NB4 (cell line): ENCODE data around the gene UBE2V1.
A peak's percentile ranks its signal among the peaks of the same experiment; 100 is the strongest.
"Not testable (repeated sequence)": the region's sequence is repeated elsewhere in the genome, so short reads cannot be mapped to it uniquely, and the experiment has no call there.

ENCODE experiments used
- DNase-seq: peaks from one replicate; pipeline ENCODE4 v3.0.0; 2010; ENCODE audit warnings: low read depth
- H3K4me3 ChIP-seq: one replicate; pipeline ENCODE4 v1.5.1; 2011; ENCODE audit warnings: mild to moderate bottlenecking, low read depth, low read length, moderate library complexity
- MAX ChIP-seq: IDR thresholded peaks from 2 replicates; pipeline ENCODE4 v1.6.1; 2011; ENCODE audit warnings: low read depth, low read length
- MYC ChIP-seq: IDR thresholded peaks from 2 replicates; pipeline ENCODE4 v1.6.1; 2011; ENCODE audit warnings: low read depth, low read length
- POLR2A ChIP-seq: IDR thresholded peaks from 2 replicates; pipeline ENCODE4 v1.6.1; 2011; ENCODE audit warnings: mild to moderate bottlenecking; ENCODE audit not compliant: insufficient read length; ENCODE audit errors: extremely low read depth
- TF ChIP-seq, protein P1 (sequence below): IDR thresholded peaks from one replicate; pipeline ENCODE4 v1.5.1; 2012; ENCODE audit warnings: low read depth, low read length

Gene UBE2V1

GRCh38 chr20:50107086-50107660, 5.8 kb downstream of the UBE2V1 start:
- TF ChIP-seq POLR2A (no peak), MAX (no peak), MYC (no peak)
- TF ChIP-seq, protein P1, sequence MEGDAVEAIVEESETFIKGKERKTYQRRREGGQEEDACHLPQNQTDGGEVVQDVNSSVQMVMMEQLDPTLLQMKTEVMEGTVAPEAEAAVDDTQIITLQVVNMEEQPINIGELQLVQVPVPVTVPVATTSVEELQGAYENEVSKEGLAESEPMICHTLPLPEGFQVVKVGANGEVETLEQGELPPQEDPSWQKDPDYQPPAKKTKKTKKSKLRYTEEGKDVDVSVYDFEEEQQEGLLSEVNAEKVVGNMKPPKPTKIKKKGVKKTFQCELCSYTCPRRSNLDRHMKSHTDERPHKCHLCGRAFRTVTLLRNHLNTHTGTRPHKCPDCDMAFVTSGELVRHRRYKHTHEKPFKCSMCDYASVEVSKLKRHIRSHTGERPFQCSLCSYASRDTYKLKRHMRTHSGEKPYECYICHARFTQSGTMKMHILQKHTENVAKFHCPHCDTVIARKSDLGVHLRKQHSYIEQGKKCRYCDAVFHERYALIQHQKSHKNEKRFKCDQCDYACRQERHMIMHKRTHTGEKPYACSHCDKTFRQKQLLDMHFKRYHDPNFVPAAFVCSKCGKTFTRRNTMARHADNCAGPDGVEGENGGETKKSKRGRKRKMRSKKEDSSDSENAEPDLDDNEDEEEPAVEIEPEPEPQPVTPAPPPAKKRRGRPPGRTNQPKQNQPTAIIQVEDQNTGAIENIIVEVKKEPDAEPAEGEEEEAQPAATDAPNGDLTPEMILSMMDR: no peak
- H3K4me3 ChIP-seq: no peak overlapping the region
- DNase-seq: no peak

- DNase-seq: not testable (repeated sequence)
Measured at GRCh38 chr20:50106669-50107068, 6.3 kb downstream of the UBE2V1 start.

DNA sequence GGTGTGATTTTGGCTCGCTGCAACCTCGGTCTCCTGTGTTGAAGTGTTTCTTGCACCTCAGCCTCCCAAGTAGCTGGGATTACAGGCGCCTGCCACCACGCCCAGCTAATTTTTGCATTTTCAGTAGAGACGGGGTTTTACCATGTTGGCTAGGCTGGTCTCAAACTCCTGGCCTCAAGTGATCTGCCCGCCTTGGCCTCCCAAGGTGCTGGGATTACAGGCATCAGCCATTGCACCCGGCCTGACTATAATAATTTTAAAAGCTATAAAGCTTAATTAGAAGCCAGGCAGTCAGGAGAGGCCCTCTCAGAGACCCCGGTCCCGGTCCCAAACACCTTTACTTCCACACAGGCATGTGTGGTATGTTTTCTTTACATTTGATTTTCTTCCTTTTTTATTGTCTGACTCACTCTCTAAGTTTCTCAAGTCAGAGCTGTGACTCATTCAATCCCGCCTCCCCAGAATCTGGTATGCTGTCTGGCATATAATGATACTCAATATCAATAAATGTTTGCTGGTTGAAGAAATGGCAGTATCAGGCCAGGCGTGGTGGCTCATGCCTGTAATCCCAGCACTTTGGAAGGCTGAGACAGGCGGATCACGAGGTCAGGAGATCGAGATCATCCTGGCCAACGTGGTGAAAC, 9.4 kb downstream of the UBE2V1 start:
- DNase-seq: peak; percentile 75
- H3K4me3 ChIP-seq: not testable (repeated sequence)

More at GRCh38 chr20:50106669-50107068, 6.3 kb downstream of the UBE2V1 start:
- not testable (repeated sequence) for H3K4me3 ChIP-seq

- not testable (repeated sequence) for DNase-seq, H3K4me3 ChIP-seq
Measured at GRCh38 chr20:50102551-50102950, 10.4 kb downstream of the UBE2V1 start.

GRCh38 chr20:50101887-50102286, 11.1 kb downstream of the UBE2V1 start:
- no peak overlapping the region for H3K4me3 ChIP-seq
- DNase-seq: no peak
- TF ChIP-seq MYC (no peak), MAX (no peak), POLR2A (no peak)
- TF ChIP-seq, protein P1: no peak

DNA sequence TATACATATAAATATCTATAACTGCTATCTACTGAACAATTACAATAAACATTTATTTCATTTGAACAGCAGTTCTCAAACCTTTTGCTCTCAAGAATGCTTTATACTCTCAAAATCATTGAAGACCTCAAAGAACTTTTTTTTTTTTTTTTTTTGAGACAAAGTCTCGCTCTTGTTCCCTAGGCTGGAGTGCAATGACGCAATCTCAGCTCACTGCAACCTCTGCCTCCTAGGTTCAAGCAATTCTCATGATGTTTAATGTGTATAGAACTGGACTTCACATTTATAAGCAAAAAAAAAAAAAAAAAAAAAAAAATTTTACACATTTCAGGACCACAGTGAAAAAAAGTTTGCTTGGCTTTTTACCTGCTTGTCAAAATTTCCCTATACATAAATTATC, 11.7 kb downstream of the UBE2V1 start:
- TF ChIP-seq POLR2A: no peak
- no peak for TF ChIP-seq MYC
- no peak for TF ChIP-seq MAX
- TF ChIP-seq, protein P1: no peak
- peak; percentile 44 for DNase-seq
- H3K4me3 ChIP-seq: no peak overlapping the region

DNA sequence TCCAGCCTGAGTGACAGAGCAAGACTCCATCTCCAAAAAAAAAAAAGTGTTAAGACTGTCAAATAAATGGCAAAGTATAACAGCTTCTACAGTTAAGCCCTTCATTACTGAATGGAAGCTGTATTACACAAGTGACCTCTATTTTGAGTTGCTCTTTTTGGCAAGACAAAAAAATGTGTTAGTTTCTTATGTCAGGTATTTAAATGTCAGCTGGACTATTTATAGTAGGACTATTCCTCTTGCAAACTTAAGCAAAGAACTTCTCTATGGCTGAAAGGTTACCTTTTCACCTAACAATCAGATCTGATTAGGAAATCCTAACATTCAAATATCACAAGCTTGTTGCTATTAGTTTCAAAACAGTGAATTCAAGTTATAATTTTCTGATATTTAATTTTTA, 12.4 kb downstream of the UBE2V1 start:
- no peak overlapping the region for H3K4me3 ChIP-seq
- no peak for DNase-seq
- TF ChIP-seq, protein P1: no peak
- no peak for TF ChIP-seq MYC
- no peak for TF ChIP-seq MAX

- TF ChIP-seq, protein P1: no peak
- TF ChIP-seq MAX: no peak
- TF ChIP-seq MYC: no peak
- TF ChIP-seq POLR2A: no peak
- no peak for DNase-seq
- no peak overlapping the region for H3K4me3 ChIP-seq
Measured at GRCh38 chr20:50099565-50099991, 13.4 kb downstream of the UBE2V1 start.
